ENCODE data around the gene TMEM163. TPM values are rescaled to one million over a fixed set of nuclear protein-coding genes. Genes with fewer than 3 reads are reported as not detected.

Gene TMEM163
- total RNA-seq, 1 experiment from 2014 or later = 0.12 TPM

- H3K9ac ChIP-seq (ENCODE audit: low read length) = no peak overlapping the region
- BruUV-seq (replicated peaks) = no TSS peak
- CTCF ChIA-PET = no interaction called here
- no peaks in the 10 kb centered on the region for H3K4me1 ChIP-seq (ENCODE audit: control insufficient read depth in 1 of 2, insufficient read depth in 2 of 2, low read length in 2 of 2)
- H3K36me3 ChIP-seq (ENCODE audit: control insufficient read depth in 1 of 2, insufficient read depth in 2 of 2, low read length in 2 of 2) = no peaks in the 10 kb centered on the region
- no peak overlapping the region for H3K4me3 ChIP-seq (replicated peaks in 1 of 2; ENCODE audit: low read depth in 1 of 2, low read length in 2 of 2)
- H4K20me1 ChIP-seq (ENCODE audit: insufficient read depth) = no peaks in the 10 kb centered on the region
- H3K9me3 ChIP-seq (ENCODE audit: control insufficient read depth in 1 of 2, insufficient read depth in 1 of 2, low read depth in 1 of 2, low read length in 2 of 2) = no peaks in the 10 kb centered on the region
- no peak for ATAC-seq
- POLR2A ChIA-PET = no interaction called here
- peaks cover 18% of the 10 kb centered on the region; the same call in 1 of the 2 replicates for H3K27me3 ChIP-seq (ENCODE audit: insufficient read depth, low read length)
- H3K4me2 ChIP-seq (ENCODE audit: low read length) = no peak overlapping the region
- no peaks in the 10 kb centered on the region for H3K9me2 ChIP-seq (ENCODE audit: insufficient read depth)
- no peaks in the 10 kb centered on the region for H3K79me2 ChIP-seq (ENCODE audit: insufficient read depth, low read length)
- TF ChIP-seq EGR1 (IDR thresholded peaks at IDR 0.05; ENCODE audit: low read depth) (no peak), TCF7L2 (IDR thresholded peaks at IDR 0.05; ENCODE audit: borderline replicate concordance, extremely low read depth, insufficient read depth, insufficient read length) (no peak), CTCF (IDR thresholded peaks at IDR 0.05 in 2 of 3, conservative IDR thresholded peaks at IDR 0.05 in 1 of 3; ENCODE audit: borderline replicate concordance in 1 of 3, insufficient read depth in 1 of 3, low read depth in 2 of 3, low read length in 2 of 3) (no peak), RAD21 (IDR thresholded peaks at IDR 0.05; ENCODE audit: low read depth) (no peak), EZH2 (IDR thresholded peaks at IDR 0.05) (no peak)
- H3K27ac ChIP-seq (ENCODE audit: low read depth, low read length) = no peak overlapping the region
- RAD21 ChIA-PET (ENCODE audit: low non-redundant PET in 1 of 2, low total read pairs in 2 of 2, uncharacterized antibody in 2 of 2, unreplicated experiment in 2 of 2) = no interaction called here
- H2AFZ ChIP-seq (ENCODE audit: low read depth, low read length, poor library complexity, severe bottlenecking) = no peak overlapping the region
- intact Hi-C loops (cut with micrococcal nuclease) = no loop called here
- DNase-seq (ENCODE audit: low read depth, low spot score) = no peak
These were observed 150.4 kb downstream of the TMEM163 start for GRCh38 chr2:134568413-134568812.

GRCh38 chr2:134567666-134568065 is 151.1 kb downstream of the TMEM163 start:
- POLR2A ChIA-PET = no interaction called here
- intact Hi-C loops (cut with micrococcal nuclease) = no loop called here
- ATAC-seq = no peak

More at GRCh38 chr2:134567666-134568065, 151.1 kb downstream of the TMEM163 start:
- no peak overlapping the region for H3K4me3 ChIP-seq (replicated peaks in 1 of 2; ENCODE audit: low read depth in 1 of 2, low read length in 2 of 2)
- H3K36me3 ChIP-seq (ENCODE audit: control insufficient read depth in 1 of 2, insufficient read depth in 2 of 2, low read length in 2 of 2) = no peaks in the 10 kb centered on the region
- no peak overlapping the region for H3K27ac ChIP-seq (ENCODE audit: low read depth, low read length)
- ChIA-PET CTCF (no interaction called here), RAD21 (ENCODE audit: low non-redundant PET in 1 of 2, low total read pairs in 2 of 2, uncharacterized antibody in 2 of 2, unreplicated experiment in 2 of 2) (no interaction called here)
- H3K4me2 ChIP-seq (ENCODE audit: low read length) = no peak overlapping the region
- BruUV-seq (replicated peaks) = no TSS peak
- peaks cover 24% of the 10 kb centered on the region; the same call in 1 of the 2 replicates for H3K27me3 ChIP-seq (ENCODE audit: insufficient read depth, low read length)
- no peak for DNase-seq (ENCODE audit: low read depth, low spot score)
- no peaks in the 10 kb centered on the region for H3K9me2 ChIP-seq (ENCODE audit: insufficient read depth)
- H3K79me2 ChIP-seq (ENCODE audit: insufficient read depth, low read length) = no peaks in the 10 kb centered on the region
- no peak for TF ChIP-seq SP1 (IDR thresholded peaks at IDR 0.05; ENCODE audit: low read depth)
- TF ChIP-seq ZNF274 (IDR thresholded peaks at IDR 0.05; ENCODE audit: low read depth, low read length) = no peak
- no peak for TF ChIP-seq ZBTB33 (IDR thresholded peaks at IDR 0.05; ENCODE audit: extremely low read depth, insufficient replicate concordance, low read length)
- TF ChIP-seq CBX3 (IDR thresholded peaks at IDR 0.05; ENCODE audit: low read depth) = no peak
- TF ChIP-seq CTCF (IDR thresholded peaks at IDR 0.05 in 2 of 3, conservative IDR thresholded peaks at IDR 0.05 in 1 of 3; ENCODE audit: borderline replicate concordance in 1 of 3, insufficient read depth in 1 of 3, low read depth in 2 of 3, low read length in 2 of 3) = no peak
- no peak for TF ChIP-seq TCF7L2 (IDR thresholded peaks at IDR 0.05; ENCODE audit: borderline replicate concordance, extremely low read depth, insufficient read depth, insufficient read length)
- H3K9me3 ChIP-seq (ENCODE audit: control insufficient read depth in 1 of 2, insufficient read depth in 1 of 2, low read depth in 1 of 2, low read length in 2 of 2) = no peaks in the 10 kb centered on the region
- H2AFZ ChIP-seq (ENCODE audit: low read depth, low read length, poor library complexity, severe bottlenecking) = no peak overlapping the region
- no peak overlapping the region for H3K9ac ChIP-seq (ENCODE audit: low read length)
- no peaks in the 10 kb centered on the region for H4K20me1 ChIP-seq (ENCODE audit: insufficient read depth)
- H3K4me1 ChIP-seq (ENCODE audit: control insufficient read depth in 1 of 2, insufficient read depth in 2 of 2, low read length in 2 of 2) = no peaks in the 10 kb centered on the region

All from HCT116 (cell line).